ENCODE results near the gene HLA-DOA. TPM values are rescaled to one million over a fixed set of nuclear protein-coding genes. Genes with fewer than 3 reads are reported as not detected.

The HLA-DOA gene
- total and polyA plus RNA-seq, 2 experiments from 2014 or later, result 0.83 to 2.0 TPM

DNA sequence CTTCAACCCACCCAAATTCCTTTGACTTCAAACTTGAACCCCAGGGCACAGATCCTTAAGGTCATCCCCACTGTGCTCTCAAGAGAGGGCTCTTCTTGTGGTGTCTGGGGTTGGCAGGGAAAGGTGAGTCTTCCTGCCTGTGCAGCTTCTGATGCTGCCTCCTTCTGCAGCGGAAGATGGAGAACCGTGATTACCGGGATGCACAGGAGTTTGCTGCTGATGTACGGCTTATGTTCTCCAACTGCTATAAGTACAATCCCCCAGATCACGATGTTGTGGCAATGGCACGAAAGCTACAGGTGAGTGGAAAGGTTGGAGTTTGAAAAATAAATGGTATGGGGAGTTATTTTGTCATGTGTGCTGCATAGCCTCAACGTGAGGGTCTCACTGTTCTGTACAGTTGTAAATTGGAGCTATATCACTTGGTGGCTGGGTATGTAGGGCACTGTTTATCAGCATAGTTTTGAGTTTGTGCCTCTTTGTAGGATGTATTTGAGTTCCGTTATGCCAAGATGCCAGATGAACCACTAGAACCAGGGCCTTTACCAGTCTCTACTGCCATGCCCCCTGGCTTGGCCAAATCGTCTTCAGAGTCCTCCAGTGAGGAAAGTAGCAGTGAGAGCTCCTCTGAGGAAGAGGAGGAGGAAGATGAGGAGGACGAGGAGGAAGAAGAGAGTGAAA, 32.0 kb downstream of the HLA-DOA start:
- Histone ChIP-seq H4K20me1 (ENCODE audit: insufficient read depth, poor library complexity, severe bottlenecking) (peaks cover 97% of the 10 kb centered on the region), H3K4me3 (no peak overlapping the region), H2AFZ (no peak overlapping the region), H3K27ac (peak overlapping the region; percentile 24), H3K36me3 (replicated peaks; ENCODE audit: insufficient read depth, low read depth) (peaks cover 11% of the 10 kb centered on the region), H3K27me3 (no peaks in the 10 kb centered on the region), H3K79me2 (peaks cover 81% of the 10 kb centered on the region), H3K9me3 (ENCODE audit: low read depth) (no peaks in the 10 kb centered on the region), H3K4me2 (peak overlapping the region; percentile 58), H3K4me1 (ENCODE audit: insufficient read depth) (peaks cover 50% of the 10 kb centered on the region), H3K9me2 (replicated peaks; ENCODE audit: insufficient read depth) (no peaks in the 10 kb centered on the region)
- TF ChIP-seq, protein P1, sequence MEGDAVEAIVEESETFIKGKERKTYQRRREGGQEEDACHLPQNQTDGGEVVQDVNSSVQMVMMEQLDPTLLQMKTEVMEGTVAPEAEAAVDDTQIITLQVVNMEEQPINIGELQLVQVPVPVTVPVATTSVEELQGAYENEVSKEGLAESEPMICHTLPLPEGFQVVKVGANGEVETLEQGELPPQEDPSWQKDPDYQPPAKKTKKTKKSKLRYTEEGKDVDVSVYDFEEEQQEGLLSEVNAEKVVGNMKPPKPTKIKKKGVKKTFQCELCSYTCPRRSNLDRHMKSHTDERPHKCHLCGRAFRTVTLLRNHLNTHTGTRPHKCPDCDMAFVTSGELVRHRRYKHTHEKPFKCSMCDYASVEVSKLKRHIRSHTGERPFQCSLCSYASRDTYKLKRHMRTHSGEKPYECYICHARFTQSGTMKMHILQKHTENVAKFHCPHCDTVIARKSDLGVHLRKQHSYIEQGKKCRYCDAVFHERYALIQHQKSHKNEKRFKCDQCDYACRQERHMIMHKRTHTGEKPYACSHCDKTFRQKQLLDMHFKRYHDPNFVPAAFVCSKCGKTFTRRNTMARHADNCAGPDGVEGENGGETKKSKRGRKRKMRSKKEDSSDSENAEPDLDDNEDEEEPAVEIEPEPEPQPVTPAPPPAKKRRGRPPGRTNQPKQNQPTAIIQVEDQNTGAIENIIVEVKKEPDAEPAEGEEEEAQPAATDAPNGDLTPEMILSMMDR (IDR thresholded peaks at IDR 0.05; ENCODE audit: poor library complexity), result no peak
- no peak for TF ChIP-seq EZH2 (IDR thresholded peaks at IDR 0.05; ENCODE audit: borderline replicate concordance)
- TF ChIP-seq EZH2phosphoT487 (IDR thresholded peaks at IDR 0.05; ENCODE audit: low read depth, severe bottlenecking, unreplicated experiment), result no peak
- DNase-seq (ENCODE audit: low spot score), result no peak
- 81% methylated on average over 10 of the region's 10 CpGs for WGBS (ENCODE audit: low lambda C conversion rate, missing lambda C conversion rate)

DNA sequence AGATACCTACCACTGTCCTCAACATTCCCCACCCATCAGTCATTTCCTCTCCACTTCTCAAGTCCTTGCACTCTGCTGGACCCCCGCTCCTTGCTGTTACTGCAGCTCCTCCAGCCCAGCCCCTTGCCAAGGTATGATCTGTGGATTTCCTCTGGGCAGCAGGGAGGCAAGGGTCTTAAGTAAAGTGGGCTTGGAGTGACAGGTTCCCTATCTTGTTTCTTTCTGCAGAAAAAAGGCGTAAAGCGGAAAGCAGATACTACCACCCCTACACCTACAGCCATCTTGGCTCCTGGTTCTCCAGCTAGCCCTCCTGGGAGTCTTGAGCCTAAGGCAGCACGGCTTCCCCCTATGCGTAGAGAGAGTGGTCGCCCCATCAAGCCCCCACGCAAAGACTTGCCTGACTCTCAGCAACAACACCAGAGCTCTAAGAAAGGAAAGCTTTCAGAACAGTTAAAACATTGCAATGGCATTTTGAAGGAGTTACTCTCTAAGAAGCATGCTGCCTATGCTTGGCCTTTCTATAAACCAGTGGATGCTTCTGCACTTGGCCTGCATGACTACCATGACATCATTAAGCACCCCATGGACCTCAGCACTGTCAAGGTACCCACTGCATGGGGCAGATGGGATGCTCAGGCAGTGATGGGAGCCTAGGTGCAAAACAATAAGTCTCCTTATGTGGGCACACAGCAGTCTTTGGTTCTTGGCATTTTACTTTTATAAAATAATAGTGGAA, 32.9 kb downstream of the HLA-DOA start:
- H3K27ac ChIP-seq, result no peak overlapping the region
- no peaks in the 10 kb centered on the region for H3K9me2 ChIP-seq (replicated peaks; ENCODE audit: insufficient read depth)
- no peak overlapping the region for H2AFZ ChIP-seq
- peaks cover 11% of the 10 kb centered on the region for H3K36me3 ChIP-seq (replicated peaks; ENCODE audit: insufficient read depth, low read depth)
- H3K79me2 ChIP-seq, result peaks cover 84% of the 10 kb centered on the region
- no peak for TF ChIP-seq EZH2 (IDR thresholded peaks at IDR 0.05; ENCODE audit: borderline replicate concordance)
- no peak overlapping the region for H3K4me3 ChIP-seq
- H3K27me3 ChIP-seq, result no peaks in the 10 kb centered on the region
- H3K4me2 ChIP-seq, result peak overlapping the region; percentile 92
- DNase-seq (ENCODE audit: low spot score), result no peak
- peaks cover 41% of the 10 kb centered on the region for H3K4me1 ChIP-seq (ENCODE audit: insufficient read depth)
- H4K20me1 ChIP-seq (ENCODE audit: insufficient read depth, poor library complexity, severe bottlenecking), result peaks cover 92% of the 10 kb centered on the region
- H3K9me3 ChIP-seq (ENCODE audit: low read depth), result no peaks in the 10 kb centered on the region
- 90% methylated on average over 7 of the region's 7 CpGs for WGBS (ENCODE audit: low lambda C conversion rate, missing lambda C conversion rate)

DNA sequence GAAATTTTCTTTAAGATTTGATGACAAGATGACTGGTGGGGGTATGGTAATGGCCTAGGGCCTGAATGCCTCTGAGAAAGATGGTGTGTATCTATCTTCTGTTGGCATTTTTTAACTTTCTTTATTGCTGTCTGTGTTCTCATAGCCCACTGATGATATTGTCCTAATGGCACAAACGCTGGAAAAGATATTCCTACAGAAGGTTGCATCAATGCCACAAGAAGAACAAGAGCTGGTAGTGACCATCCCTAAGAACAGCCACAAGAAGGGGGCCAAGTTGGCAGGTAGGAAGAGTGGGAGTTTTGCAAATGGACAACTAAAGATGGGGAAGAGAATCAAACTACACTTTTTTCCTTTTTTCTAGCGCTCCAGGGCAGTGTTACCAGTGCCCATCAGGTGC, 33.5 kb downstream of the HLA-DOA start:
- no peaks in the 10 kb centered on the region for H3K27me3 ChIP-seq
- H3K36me3 ChIP-seq (replicated peaks; ENCODE audit: insufficient read depth, low read depth), result peaks cover 11% of the 10 kb centered on the region
- 80% methylated on average over 2 of the region's 2 CpGs for WGBS (ENCODE audit: low lambda C conversion rate, missing lambda C conversion rate)
- no peak overlapping the region for H2AFZ ChIP-seq
- peaks cover 87% of the 10 kb centered on the region for H3K79me2 ChIP-seq
- no peak overlapping the region for H3K4me3 ChIP-seq
- peaks cover 34% of the 10 kb centered on the region for H3K4me1 ChIP-seq (ENCODE audit: insufficient read depth)
- H3K4me2 ChIP-seq, result peak overlapping the region; percentile 92
- no peak overlapping the region for H3K27ac ChIP-seq
- DNase-seq (ENCODE audit: low spot score), result no peak
- no peak for TF ChIP-seq EZH2 (IDR thresholded peaks at IDR 0.05; ENCODE audit: borderline replicate concordance)
- H4K20me1 ChIP-seq (ENCODE audit: insufficient read depth, poor library complexity, severe bottlenecking), result peaks cover 86% of the 10 kb centered on the region
- H3K9me2 ChIP-seq (replicated peaks; ENCODE audit: insufficient read depth), result no peaks in the 10 kb centered on the region
- H3K9me3 ChIP-seq (ENCODE audit: low read depth), result no peaks in the 10 kb centered on the region

DNA sequence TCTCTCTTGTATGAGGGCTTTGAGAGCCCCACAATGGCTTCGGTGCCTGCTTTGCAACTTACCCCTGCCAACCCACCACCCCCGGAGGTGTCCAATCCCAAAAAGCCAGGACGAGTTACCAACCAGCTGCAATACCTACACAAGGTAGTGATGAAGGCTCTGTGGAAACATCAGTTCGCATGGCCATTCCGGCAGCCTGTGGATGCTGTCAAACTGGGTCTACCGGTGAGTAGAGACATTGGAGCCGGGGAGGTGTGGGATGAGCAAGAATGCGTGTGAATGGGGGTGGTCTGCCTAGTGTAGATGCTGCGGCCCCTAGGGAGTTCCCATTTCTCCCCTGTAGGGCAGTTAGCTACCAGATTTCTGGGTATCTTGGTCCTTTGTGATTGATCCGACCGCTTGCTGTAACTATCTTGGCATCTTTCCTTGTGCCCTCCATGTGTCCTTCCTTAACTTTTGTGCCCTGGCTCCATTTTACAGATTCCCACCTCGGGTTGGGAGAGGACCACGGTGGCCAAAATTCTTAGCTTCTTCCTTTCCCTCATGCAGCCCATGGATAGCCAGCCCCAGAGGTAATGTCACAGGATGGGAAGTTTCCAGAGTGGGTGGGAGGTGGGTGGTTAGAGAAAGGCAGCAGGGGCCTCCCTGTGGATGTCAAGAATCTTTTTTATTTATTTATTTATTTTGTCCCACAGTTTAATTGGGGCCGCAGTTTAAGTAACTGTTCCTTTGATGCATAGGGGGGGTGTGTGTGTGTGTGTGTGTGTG, 34.7 kb downstream of the HLA-DOA start:
- no peaks in the 10 kb centered on the region for H3K9me2 ChIP-seq (replicated peaks; ENCODE audit: insufficient read depth)
- no peaks in the 10 kb centered on the region for H3K9me3 ChIP-seq (ENCODE audit: low read depth)
- peaks cover 75% of the 10 kb centered on the region for H4K20me1 ChIP-seq (ENCODE audit: insufficient read depth, poor library complexity, severe bottlenecking)
- H3K36me3 ChIP-seq (replicated peaks; ENCODE audit: insufficient read depth, low read depth), result peaks cover 5% of the 10 kb centered on the region
- TF ChIP-seq, protein P1 (IDR thresholded peaks at IDR 0.05; ENCODE audit: poor library complexity), result no peak
- TF ChIP-seq EZH2phosphoT487 (IDR thresholded peaks at IDR 0.05; ENCODE audit: low read depth, severe bottlenecking, unreplicated experiment) (no peak), EZH2 (IDR thresholded peaks at IDR 0.05; ENCODE audit: borderline replicate concordance) (no peak)
- 12% methylated on average over 14 of the region's 14 CpGs for WGBS (ENCODE audit: low lambda C conversion rate, missing lambda C conversion rate)
- H3K79me2 ChIP-seq, result peaks cover 85% of the 10 kb centered on the region
- H3K4me2 ChIP-seq, result peak overlapping the region; percentile 92
- H3K4me1 ChIP-seq (ENCODE audit: insufficient read depth), result peaks cover 32% of the 10 kb centered on the region
- DNase-seq (ENCODE audit: low spot score), result no peak
- no peak overlapping the region for H3K27ac ChIP-seq
- no peaks in the 10 kb centered on the region for H3K27me3 ChIP-seq
- H3K4me3 ChIP-seq, result peak overlapping the region; percentile 44
- H2AFZ ChIP-seq, result no peak overlapping the region

All from hepatocyte (in vitro differentiated cells).